Breast epithelium (tissue), 4 donors: ENCODE data around the gene DRG2. TPM values are rescaled to one million over a fixed set of nuclear protein-coding genes. Genes with fewer than 3 reads are reported as not detected.

ENCODE experiments used
- DNase-seq, 2 donors: peaks; one replicate each; pipeline ENCODE4 v3.0.0-alpha.2; 2019; ENCODE audit warnings: low spot score in 2 of 2
- H3K27ac ChIP-seq, 2 donors: fragments of 200-600 bp; sonication (generic) in 1 of 2; one replicate each; pipeline ENCODE4 v1.5.1; 2016 to 2019; ENCODE audit warnings: mild to moderate bottlenecking in 1 of 2
- H3K27me3 ChIP-seq, 2 donors: fragments of 200-600 bp; sonication (generic) in 1 of 2; one replicate each; pipeline versions ENCODE4 v1.5.1 to v1.6.0; 2017 to 2019; ENCODE audit warnings: control low read depth in 1 of 2, mild to moderate bottlenecking in 1 of 2
- H3K36me3 ChIP-seq: fragments of 200-600 bp; one replicate; pipeline ENCODE4 v1.5.1; 2019
- H3K4me1 ChIP-seq, 2 donors: fragments of 200-600 bp; sonication (generic); one replicate each; pipeline ENCODE4 v1.5.1; 2016 to 2019; ENCODE audit warnings: control low read depth in 1 of 2
- H3K4me3 ChIP-seq, 3 donors: fragments of 200-600 bp; sonication (generic); 1 replicate in 2 of 3; 2 replicates in 1 of 3; pipeline ENCODE4 v1.5.1; 2016 to 2019; ENCODE audit warnings: mild to moderate bottlenecking in 3 of 3, moderate library complexity in 2 of 3
- H3K9me3 ChIP-seq, 2 donors: fragments of 200-600 bp; sonication (generic) in 1 of 2; one replicate each; pipeline ENCODE4 v1.5.1; 2016 to 2019; ENCODE audit warnings: control low read depth in 1 of 2
- CTCF ChIP-seq, 3 donors: fragments of 450-650 bp; IDR thresholded peaks; one replicate each; pipeline ENCODE4 v1.5.1; 2016 to 2017; ENCODE audit warnings: antibody characterized with exemption in 3 of 3, mild to moderate bottlenecking in 3 of 3, moderate library complexity in 3 of 3
- POLR2A ChIP-seq: fragments of 450-650 bp; IDR thresholded peaks from one replicate; pipeline ENCODE4 v1.6.1; 2016; ENCODE audit warnings: antibody characterized with exemption, mild to moderate bottlenecking, moderate library complexity
- POLR2AphosphoS5 ChIP-seq, 3 donors: sonication (generic); formaldehyde crosslinking; IDR thresholded peaks; one replicate each; pipeline ENCODE4 v1.6.1; 2017; ENCODE audit warnings: antibody characterized with exemption in 3 of 3
- intact Hi-C: fragments of 100-400 bp; cut with DNase I; formaldehyde crosslinking; loops from one replicate; pipeline ENCODE4 v1.15.1; 2023; ENCODE audit warnings: low total_unique reads
- total RNA-seq, 3 donors: library from RNA; depleted of rRNA; stranded (reverse); fragments of >200 nt; gene quantifications; one replicate each; pipeline ENCODE4 v1.1.0, GENCODE V29; 2016

The DRG2 gene
- total RNA-seq, 3 donors from 2014 or later, result 36.4 to 42.0 (median 40.3) TPM

- Histone ChIP-seq H3K9me3 (no peaks in the 10 kb centered on the region), H3K27me3 (no peaks in the 10 kb centered on the region), H3K4me3 (no peak overlapping the region), H3K27ac (no peak overlapping the region), H3K4me1 (no peaks in the 10 kb centered on the region), H3K36me3 (no peaks in the 10 kb centered on the region)
- TF ChIP-seq POLR2AphosphoS5 (IDR thresholded peaks at IDR 0.05) (no peak), CTCF (IDR thresholded peaks at IDR 0.05) (no peak), POLR2A (no peak)
- intact Hi-C loops, result no loop called here
- DNase-seq, result no peak
Measured at GRCh38 chr17:18093616-18094408, 6.1 kb downstream of the DRG2 start.

- no peak overlapping the region for H3K27ac ChIP-seq
- intact Hi-C loops, result no loop called here
- DNase-seq, result no peak
- H3K4me3 ChIP-seq, result no peak overlapping the region
- no peaks in the 10 kb centered on the region for H3K36me3 ChIP-seq
- no peaks in the 10 kb centered on the region for H3K4me1 ChIP-seq
- TF ChIP-seq CTCF (IDR thresholded peaks at IDR 0.05), result no peak
- no peak for TF ChIP-seq POLR2AphosphoS5 (IDR thresholded peaks at IDR 0.05)
- TF ChIP-seq POLR2A, result no peak
- H3K27me3 ChIP-seq, result no peaks in the 10 kb centered on the region
- no peaks in the 10 kb centered on the region for H3K9me3 ChIP-seq
Measured at GRCh38 chr17:18094409-18094807, 6.7 kb downstream of the DRG2 start.

GRCh38 chr17:18099516-18099915 is 11.8 kb downstream of the DRG2 start:
- no peaks in the 10 kb centered on the region for H3K27me3 ChIP-seq
- intact Hi-C loops, result no loop called here
- no peaks in the 10 kb centered on the region for H3K4me1 ChIP-seq
- TF ChIP-seq CTCF (IDR thresholded peaks at IDR 0.05) (no peak), POLR2A (no peak), POLR2AphosphoS5 (IDR thresholded peaks at IDR 0.05) (no peak)
- DNase-seq, result no peak
- H3K4me3 ChIP-seq, result no peak overlapping the region
- H3K36me3 ChIP-seq, result peaks cover 6% of the 10 kb centered on the region
- no peaks in the 10 kb centered on the region for H3K9me3 ChIP-seq
- no peak overlapping the region for H3K27ac ChIP-seq

- DNase-seq, result no peak
- Histone ChIP-seq H3K36me3 (peaks cover 6% of the 10 kb centered on the region), H3K27ac (no peak overlapping the region), H3K9me3 (no peaks in the 10 kb centered on the region), H3K4me3 (no peak overlapping the region), H3K4me1 (no peaks in the 10 kb centered on the region), H3K27me3 (no peaks in the 10 kb centered on the region)
- intact Hi-C loops, result no loop called here
- no peak for TF ChIP-seq CTCF (IDR thresholded peaks at IDR 0.05)
- TF ChIP-seq POLR2AphosphoS5 (IDR thresholded peaks at IDR 0.05), result no peak
Measured at GRCh38 chr17:18100616-18101015, 12.9 kb downstream of the DRG2 start.

- Histone ChIP-seq H3K27me3 (no peaks in the 10 kb centered on the region), H3K36me3 (peaks cover 6% of the 10 kb centered on the region), H3K9me3 (no peaks in the 10 kb centered on the region), H3K4me3 (no peak overlapping the region), H3K4me1 (no peaks in the 10 kb centered on the region), H3K27ac (no peak overlapping the region)
- no peak for DNase-seq
- no peak for TF ChIP-seq POLR2A
- no peak for TF ChIP-seq CTCF (IDR thresholded peaks at IDR 0.05)
- no peak for TF ChIP-seq POLR2AphosphoS5 (IDR thresholded peaks at IDR 0.05)
- intact Hi-C loops, result no loop called here
Measured at GRCh38 chr17:18101828-18102227, 14.1 kb downstream of the DRG2 start.
